ENCODE results near the gene PCSK5. TPM values are rescaled to one million over a fixed set of nuclear protein-coding genes. Genes with fewer than 3 reads are reported as not detected.

PCSK5 gene
- total and polyA plus RNA-seq, 2 donors (not counting 3 experiments of a cell fraction or from before 2014, with no cell fraction given): 2.6 to 4.8 TPM

DNA sequence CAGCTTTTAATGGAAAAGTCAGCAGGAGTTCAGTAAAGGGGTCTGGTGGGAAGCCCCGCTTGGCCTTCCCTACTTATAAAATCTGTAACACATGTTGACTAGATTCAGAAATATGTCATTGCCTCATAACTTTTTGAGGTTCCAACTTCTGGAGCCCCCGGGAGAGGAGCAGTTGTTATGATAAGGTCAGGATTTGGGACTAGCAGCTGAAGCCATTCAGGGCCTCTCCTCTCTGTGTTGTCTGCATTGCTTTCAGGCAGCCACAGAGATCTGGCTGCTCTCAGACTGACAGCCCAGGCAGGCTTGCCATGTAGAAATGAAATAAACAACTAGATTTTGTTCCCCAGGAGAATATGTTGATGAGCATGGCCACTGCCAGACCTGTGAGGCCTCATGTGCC is 336.7 kb downstream of the PCSK5 start:
- Histone ChIP-seq H3K9ac (replicated peaks; ENCODE audit: extremely low read depth, insufficient read depth, low read length) (no peak overlapping the region), H2AFZ (ENCODE audit: low read depth, low read length) (no peak overlapping the region), H3K9me1 (replicated peaks; ENCODE audit: control insufficient read depth, extremely low read depth, insufficient read depth, low read length) (no peaks in the 10 kb centered on the region), H3K79me2 (ENCODE audit: control insufficient read depth, insufficient read depth, low read length) (no peaks in the 10 kb centered on the region), H3K4me1 (ENCODE audit: control insufficient read depth, extremely low read depth, insufficient read depth, low read length) (no peaks in the 10 kb centered on the region), H3K9me3 (replicated peaks; ENCODE audit: control insufficient read depth, insufficient read depth, low read length) (no peaks in the 10 kb centered on the region), H3K4me3 (replicated peaks in 1 of 3; ENCODE audit: insufficient read depth in 1 of 3, low read depth in 1 of 3, low read length in 3 of 3) (no peak overlapping the region), H4K20me1 (replicated peaks; ENCODE audit: control insufficient read depth, extremely low read depth, insufficient read depth, low read length) (no peaks in the 10 kb centered on the region), H3K27me3 (ENCODE audit: control insufficient read depth in 2 of 2, insufficient read depth in 2 of 2, low read length in 2 of 2) (peaks cover 11 to 26% of the 10 kb centered on the region in 2 experiments), H3K27ac (ENCODE audit: insufficient read depth, low read depth, low read length) (no peak overlapping the region), H3K36me3 (ENCODE audit: control insufficient read depth in 2 of 2, extremely low read depth in 1 of 2, insufficient read depth in 2 of 2, low read length in 2 of 2) (no peaks in the 10 kb centered on the region), H3K4me2 (ENCODE audit: insufficient read depth, low read length) (no peak overlapping the region)
- ChIA-PET POLR2A (no interaction called here), CTCF (no interaction called here)
- DNase-seq (ENCODE audit: low read depth, low spot score) (no peak), FAIRE-seq (no peak)
- dilution Hi-C loops (cut with MboI; ENCODE audit: extremely low pct_ligation_motif_present, low sequenced_read_pairs) (no loop called here), intact Hi-C loops (cut with micrococcal nuclease) (no loop called here)
- TF ChIP-seq MYC (IDR thresholded peaks at IDR 0.05; ENCODE audit: low read depth, low read length) (no peak), POLR2A (IDR thresholded peaks at IDR 0.05; ENCODE audit: low read depth, low read length) (no peak), GATA2 (IDR thresholded peaks at IDR 0.05; ENCODE audit: insufficient read depth, insufficient read length, low read depth, low read length) (no peak)
- BruUV-seq (replicated peaks): no TSS peak

DNA sequence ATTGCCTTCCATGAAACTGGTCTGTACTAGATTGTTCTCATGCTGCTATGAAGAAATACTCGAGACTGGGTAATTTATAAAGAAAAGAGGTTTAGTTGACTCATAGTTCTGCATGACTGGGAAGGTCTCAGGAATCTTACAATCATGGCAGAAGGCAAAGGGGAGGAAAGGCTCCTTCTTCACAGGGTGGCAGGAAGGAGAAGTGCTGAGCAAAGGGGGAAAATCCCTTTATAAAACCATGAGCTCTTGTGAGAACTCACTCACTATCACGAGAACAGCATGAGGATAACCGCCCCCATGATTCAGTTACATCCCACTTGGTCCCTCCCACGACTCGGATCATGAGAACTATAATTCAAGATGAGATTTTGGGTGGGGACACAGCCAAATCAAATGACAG is 340.5 kb downstream of the PCSK5 start:
- CTCF ChIA-PET: interaction anchor here (0.8 to 1.5 kb wide), 2 partner anchors 11 to 27 kb away, joined by 3 read pairs; no protein-coding TSS in a partner anchor
- TF ChIP-seq MYC (IDR thresholded peaks at IDR 0.05; ENCODE audit: low read depth, low read length) (no peak), POLR2A (IDR thresholded peaks at IDR 0.05; ENCODE audit: low read depth, low read length) (no peak), GATA2 (IDR thresholded peaks at IDR 0.05; ENCODE audit: insufficient read depth, insufficient read length, low read depth, low read length) (no peak)
- TF ChIP-seq, protein P1, sequence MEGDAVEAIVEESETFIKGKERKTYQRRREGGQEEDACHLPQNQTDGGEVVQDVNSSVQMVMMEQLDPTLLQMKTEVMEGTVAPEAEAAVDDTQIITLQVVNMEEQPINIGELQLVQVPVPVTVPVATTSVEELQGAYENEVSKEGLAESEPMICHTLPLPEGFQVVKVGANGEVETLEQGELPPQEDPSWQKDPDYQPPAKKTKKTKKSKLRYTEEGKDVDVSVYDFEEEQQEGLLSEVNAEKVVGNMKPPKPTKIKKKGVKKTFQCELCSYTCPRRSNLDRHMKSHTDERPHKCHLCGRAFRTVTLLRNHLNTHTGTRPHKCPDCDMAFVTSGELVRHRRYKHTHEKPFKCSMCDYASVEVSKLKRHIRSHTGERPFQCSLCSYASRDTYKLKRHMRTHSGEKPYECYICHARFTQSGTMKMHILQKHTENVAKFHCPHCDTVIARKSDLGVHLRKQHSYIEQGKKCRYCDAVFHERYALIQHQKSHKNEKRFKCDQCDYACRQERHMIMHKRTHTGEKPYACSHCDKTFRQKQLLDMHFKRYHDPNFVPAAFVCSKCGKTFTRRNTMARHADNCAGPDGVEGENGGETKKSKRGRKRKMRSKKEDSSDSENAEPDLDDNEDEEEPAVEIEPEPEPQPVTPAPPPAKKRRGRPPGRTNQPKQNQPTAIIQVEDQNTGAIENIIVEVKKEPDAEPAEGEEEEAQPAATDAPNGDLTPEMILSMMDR (IDR thresholded peaks at IDR 0.05; ENCODE audit: extremely low read depth in 1 of 2, insufficient read depth in 1 of 2, low read depth in 1 of 2, low read length in 2 of 2): no peak
- TF ChIP-seq, protein P2, sequence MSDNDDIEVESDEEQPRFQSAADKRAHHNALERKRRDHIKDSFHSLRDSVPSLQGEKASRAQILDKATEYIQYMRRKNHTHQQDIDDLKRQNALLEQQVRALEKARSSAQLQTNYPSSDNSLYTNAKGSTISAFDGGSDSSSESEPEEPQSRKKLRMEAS (IDR thresholded peaks at IDR 0.05; ENCODE audit: insufficient read depth, insufficient read length): no peak

More for the DNA sequence above, 340.5 kb downstream of the PCSK5 start:
- Histone ChIP-seq H3K36me3 (ENCODE audit: control insufficient read depth in 2 of 2, extremely low read depth in 1 of 2, insufficient read depth in 2 of 2, low read length in 2 of 2) (no peaks in the 10 kb centered on the region), H4K20me1 (replicated peaks; ENCODE audit: control insufficient read depth, extremely low read depth, insufficient read depth, low read length) (no peaks in the 10 kb centered on the region), H2AFZ (ENCODE audit: low read depth, low read length) (no peak overlapping the region), H3K9ac (replicated peaks; ENCODE audit: extremely low read depth, insufficient read depth, low read length) (no peak overlapping the region), H3K4me1 (ENCODE audit: control insufficient read depth, extremely low read depth, insufficient read depth, low read length) (no peaks in the 10 kb centered on the region), H3K4me3 (replicated peaks in 1 of 3; ENCODE audit: insufficient read depth in 1 of 3, low read depth in 1 of 3, low read length in 3 of 3) (no peak overlapping the region), H3K27me3 (ENCODE audit: control insufficient read depth in 2 of 2, insufficient read depth in 2 of 2, low read length in 2 of 2) (peaks cover 0 to 8% of the 10 kb centered on the region in 2 experiments), H3K27ac (ENCODE audit: insufficient read depth, low read depth, low read length) (no peak overlapping the region), H3K9me3 (replicated peaks; ENCODE audit: control insufficient read depth, insufficient read depth, low read length) (no peaks in the 10 kb centered on the region), H3K4me2 (ENCODE audit: insufficient read depth, low read length) (no peak overlapping the region), H3K79me2 (ENCODE audit: control insufficient read depth, insufficient read depth, low read length) (no peaks in the 10 kb centered on the region), H3K9me1 (replicated peaks; ENCODE audit: control insufficient read depth, extremely low read depth, insufficient read depth, low read length) (no peaks in the 10 kb centered on the region)
- dilution Hi-C loops (cut with MboI; ENCODE audit: extremely low pct_ligation_motif_present, low sequenced_read_pairs) (no loop called here), intact Hi-C loops (cut with micrococcal nuclease) (no loop called here)
- DNase-seq (ENCODE audit: low read depth, low spot score) (no peak), FAIRE-seq (no peak)
- no TSS peak for BruUV-seq (replicated peaks)
- POLR2A ChIA-PET: no interaction called here
